ENCODE measurements around the gene CCDC192. TPM values are rescaled to one million over a fixed set of nuclear protein-coding genes. Genes with fewer than 3 reads are reported as not detected.

The CCDC192 gene
- total RNA-seq, 1 experiment from 2014 or later, result 0.52 TPM

DNA sequence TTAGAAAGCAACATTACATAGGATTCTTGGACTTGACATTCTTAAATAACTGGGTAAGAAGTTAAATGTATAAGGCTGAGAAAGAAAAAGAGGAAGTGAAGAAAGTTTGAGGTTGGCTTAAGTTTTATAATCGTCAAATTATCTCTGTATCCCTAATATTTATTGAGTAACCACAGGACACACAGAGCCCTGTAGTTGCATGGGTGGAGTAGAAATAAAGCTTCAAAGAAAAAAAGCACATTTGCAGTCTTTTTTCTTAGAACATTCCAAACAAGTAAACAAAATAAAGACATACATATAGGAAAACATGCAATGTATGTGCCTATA, 137.0 kb downstream of the CCDC192 start:
- ChIA-PET CTCF (no interaction called here), POLR2A (no interaction called here)
- Mint-ChIP-seq H3K4me3 (no peak overlapping the region), H3K9me3 (peaks cover 18% of the 10 kb centered on the region), H3K36me3 (peaks cover 6% of the 10 kb centered on the region; the same call in 1 of the 2 replicates), H3K4me1 (peaks cover 16% of the 10 kb centered on the region), H3K27me3 (ENCODE audit: low read depth) (no peaks in the 10 kb centered on the region), H3K27ac (no peak overlapping the region)
- DNase-seq (ENCODE audit: low spot score), result no peak
- TF ChIP-seq SMAD3 (CRISPR knock-in tag; IDR thresholded peaks at IDR 0.05; ENCODE audit: borderline replicate concordance) (no peak), E2F5 (CRISPR knock-in tag; IDR thresholded peaks at IDR 0.05) (no peak), ERG (CRISPR knock-in tag; IDR thresholded peaks at IDR 0.05) (no peak), IRF2 (CRISPR knock-in tag; IDR thresholded peaks at IDR 0.05; ENCODE audit: borderline replicate concordance, low read depth) (no peak), ZNF121 (CRISPR knock-in tag; IDR thresholded peaks at IDR 0.05) (no peak), JAZF1 (CRISPR knock-in tag; IDR thresholded peaks at IDR 0.05) (no peak), FOXP1 (CRISPR knock-in tag; IDR thresholded peaks at IDR 0.05; ENCODE audit: borderline replicate concordance) (no peak), ZNF232 (CRISPR knock-in tag; IDR thresholded peaks at IDR 0.05) (no peak), TEAD1 (CRISPR knock-in tag; IDR thresholded peaks at IDR 0.05) (no peak), FOXK1 (CRISPR knock-in tag; IDR thresholded peaks at IDR 0.05) (no peak), RELA (CRISPR knock-in tag; IDR thresholded peaks at IDR 0.05; ENCODE audit: borderline replicate concordance) (no peak), MAX (CRISPR knock-in tag; IDR thresholded peaks at IDR 0.05) (no peak), NR3C1 (CRISPR knock-in tag; conservative IDR thresholded peaks at IDR 0.05; ENCODE audit: low read depth) (no peak), ZNF138 (CRISPR knock-in tag; conservative IDR thresholded peaks at IDR 0.05) (no peak), CREB1 (CRISPR knock-in tag; IDR thresholded peaks at IDR 0.05) (no peak)
- TF ChIP-seq, protein P1, sequence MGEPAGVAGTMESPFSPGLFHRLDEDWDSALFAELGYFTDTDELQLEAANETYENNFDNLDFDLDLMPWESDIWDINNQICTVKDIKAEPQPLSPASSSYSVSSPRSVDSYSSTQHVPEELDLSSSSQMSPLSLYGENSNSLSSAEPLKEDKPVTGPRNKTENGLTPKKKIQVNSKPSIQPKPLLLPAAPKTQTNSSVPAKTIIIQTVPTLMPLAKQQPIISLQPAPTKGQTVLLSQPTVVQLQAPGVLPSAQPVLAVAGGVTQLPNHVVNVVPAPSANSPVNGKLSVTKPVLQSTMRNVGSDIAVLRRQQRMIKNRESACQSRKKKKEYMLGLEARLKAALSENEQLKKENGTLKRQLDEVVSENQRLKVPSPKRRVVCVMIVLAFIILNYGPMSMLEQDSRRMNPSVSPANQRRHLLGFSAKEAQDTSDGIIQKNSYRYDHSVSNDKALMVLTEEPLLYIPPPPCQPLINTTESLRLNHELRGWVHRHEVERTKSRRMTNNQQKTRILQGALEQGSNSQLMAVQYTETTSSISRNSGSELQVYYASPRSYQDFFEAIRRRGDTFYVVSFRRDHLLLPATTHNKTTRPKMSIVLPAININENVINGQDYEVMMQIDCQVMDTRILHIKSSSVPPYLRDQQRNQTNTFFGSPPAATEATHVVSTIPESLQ (CRISPR knock-in tag; IDR thresholded peaks at IDR 0.05), result no peak
- TF ChIP-seq, protein P2, sequence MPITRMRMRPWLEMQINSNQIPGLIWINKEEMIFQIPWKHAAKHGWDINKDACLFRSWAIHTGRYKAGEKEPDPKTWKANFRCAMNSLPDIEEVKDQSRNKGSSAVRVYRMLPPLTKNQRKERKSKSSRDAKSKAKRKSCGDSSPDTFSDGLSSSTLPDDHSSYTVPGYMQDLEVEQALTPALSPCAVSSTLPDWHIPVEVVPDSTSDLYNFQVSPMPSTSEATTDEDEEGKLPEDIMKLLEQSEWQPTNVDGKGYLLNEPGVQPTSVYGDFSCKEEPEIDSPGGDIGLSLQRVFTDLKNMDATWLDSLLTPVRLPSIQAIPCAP (CRISPR knock-in tag; IDR thresholded peaks at IDR 0.05), result no peak
- ATAC-seq, result no peak

DNA sequence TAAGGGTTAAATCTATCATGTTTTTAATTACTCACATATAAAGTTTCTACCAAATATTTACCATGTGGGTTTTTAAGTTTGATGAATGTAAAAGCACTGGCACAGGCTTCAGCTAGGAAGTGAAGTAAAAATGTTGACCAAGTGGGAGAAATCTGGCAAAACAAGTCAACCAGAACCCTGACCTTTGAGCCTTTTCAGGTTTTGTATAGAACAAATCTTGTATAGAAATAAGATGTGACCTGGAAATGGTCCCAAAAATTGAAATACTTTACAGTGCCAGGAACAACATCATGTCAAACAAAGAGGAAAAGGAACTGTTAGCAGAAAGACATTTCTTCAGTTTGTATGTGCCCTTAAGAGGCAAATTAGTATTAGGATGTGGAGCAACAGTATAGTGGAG, 137.6 kb downstream of the CCDC192 start:
- ChIA-PET POLR2A (no interaction called here), CTCF (no interaction called here)
- no peak overlapping the region for H3K4me3 Mint-ChIP-seq
- ATAC-seq, result no peak
- peaks cover under 1% of the 10 kb centered on the region; the same call in 1 of the 2 replicates for H3K36me3 Mint-ChIP-seq
- H3K27me3 Mint-ChIP-seq (ENCODE audit: low read depth), result no peaks in the 10 kb centered on the region
- DNase-seq (ENCODE audit: low spot score), result no peak
- TF ChIP-seq, protein P3, sequence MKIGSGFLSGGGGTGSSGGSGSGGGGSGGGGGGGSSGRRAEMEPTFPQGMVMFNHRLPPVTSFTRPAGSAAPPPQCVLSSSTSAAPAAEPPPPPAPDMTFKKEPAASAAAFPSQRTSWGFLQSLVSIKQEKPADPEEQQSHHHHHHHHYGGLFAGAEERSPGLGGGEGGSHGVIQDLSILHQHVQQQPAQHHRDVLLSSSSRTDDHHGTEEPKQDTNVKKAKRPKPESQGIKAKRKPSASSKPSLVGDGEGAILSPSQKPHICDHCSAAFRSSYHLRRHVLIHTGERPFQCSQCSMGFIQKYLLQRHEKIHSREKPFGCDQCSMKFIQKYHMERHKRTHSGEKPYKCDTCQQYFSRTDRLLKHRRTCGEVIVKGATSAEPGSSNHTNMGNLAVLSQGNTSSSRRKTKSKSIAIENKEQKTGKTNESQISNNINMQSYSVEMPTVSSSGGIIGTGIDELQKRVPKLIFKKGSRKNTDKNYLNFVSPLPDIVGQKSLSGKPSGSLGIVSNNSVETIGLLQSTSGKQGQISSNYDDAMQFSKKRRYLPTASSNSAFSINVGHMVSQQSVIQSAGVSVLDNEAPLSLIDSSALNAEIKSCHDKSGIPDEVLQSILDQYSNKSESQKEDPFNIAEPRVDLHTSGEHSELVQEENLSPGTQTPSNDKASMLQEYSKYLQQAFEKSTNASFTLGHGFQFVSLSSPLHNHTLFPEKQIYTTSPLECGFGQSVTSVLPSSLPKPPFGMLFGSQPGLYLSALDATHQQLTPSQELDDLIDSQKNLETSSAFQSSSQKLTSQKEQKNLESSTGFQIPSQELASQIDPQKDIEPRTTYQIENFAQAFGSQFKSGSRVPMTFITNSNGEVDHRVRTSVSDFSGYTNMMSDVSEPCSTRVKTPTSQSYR (CRISPR knock-in tag; IDR thresholded peaks at IDR 0.05), result no peak
- TF ChIP-seq TEAD1 (CRISPR knock-in tag; IDR thresholded peaks at IDR 0.05) (no peak), OVOL2 (CRISPR knock-in tag; IDR thresholded peaks at IDR 0.05; ENCODE audit: borderline replicate concordance) (no peak), ZMAT4 (CRISPR knock-in tag; IDR thresholded peaks at IDR 0.05) (no peak), MYBL2 (CRISPR knock-in tag; IDR thresholded peaks at IDR 0.05) (no peak), ZNF423 (CRISPR knock-in tag; IDR thresholded peaks at IDR 0.05) (no peak)
- TF ChIP-seq, protein P4, sequence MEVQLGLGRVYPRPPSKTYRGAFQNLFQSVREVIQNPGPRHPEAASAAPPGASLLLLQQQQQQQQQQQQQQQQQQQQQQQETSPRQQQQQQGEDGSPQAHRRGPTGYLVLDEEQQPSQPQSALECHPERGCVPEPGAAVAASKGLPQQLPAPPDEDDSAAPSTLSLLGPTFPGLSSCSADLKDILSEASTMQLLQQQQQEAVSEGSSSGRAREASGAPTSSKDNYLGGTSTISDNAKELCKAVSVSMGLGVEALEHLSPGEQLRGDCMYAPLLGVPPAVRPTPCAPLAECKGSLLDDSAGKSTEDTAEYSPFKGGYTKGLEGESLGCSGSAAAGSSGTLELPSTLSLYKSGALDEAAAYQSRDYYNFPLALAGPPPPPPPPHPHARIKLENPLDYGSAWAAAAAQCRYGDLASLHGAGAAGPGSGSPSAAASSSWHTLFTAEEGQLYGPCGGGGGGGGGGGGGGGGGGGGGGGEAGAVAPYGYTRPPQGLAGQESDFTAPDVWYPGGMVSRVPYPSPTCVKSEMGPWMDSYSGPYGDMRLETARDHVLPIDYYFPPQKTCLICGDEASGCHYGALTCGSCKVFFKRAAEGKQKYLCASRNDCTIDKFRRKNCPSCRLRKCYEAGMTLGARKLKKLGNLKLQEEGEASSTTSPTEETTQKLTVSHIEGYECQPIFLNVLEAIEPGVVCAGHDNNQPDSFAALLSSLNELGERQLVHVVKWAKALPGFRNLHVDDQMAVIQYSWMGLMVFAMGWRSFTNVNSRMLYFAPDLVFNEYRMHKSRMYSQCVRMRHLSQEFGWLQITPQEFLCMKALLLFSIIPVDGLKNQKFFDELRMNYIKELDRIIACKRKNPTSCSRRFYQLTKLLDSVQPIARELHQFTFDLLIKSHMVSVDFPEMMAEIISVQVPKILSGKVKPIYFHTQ (CRISPR knock-in tag; IDR thresholded peaks at IDR 0.05), result no peak
- peaks cover 12% of the 10 kb centered on the region for H3K9me3 Mint-ChIP-seq
- no peak overlapping the region for H3K27ac Mint-ChIP-seq
- H3K4me1 Mint-ChIP-seq, result peaks cover 17% of the 10 kb centered on the region

Measured in WTC11 (cell line).